ENCODE results near the gene UNC45B. TPM values are rescaled to one million over a fixed set of nuclear protein-coding genes. Genes with fewer than 3 reads are reported as not detected.

Gene UNC45B
- total RNA-seq, 4 donors from 2014 or later, result 0.06 TPM; not detected in 3

- ATAC-seq (ENCODE audit: low FRiP score), result no peak
- DNase-seq (ENCODE audit: low spot score), result no peak
These were observed 17.7 kb upstream of the UNC45B start for GRCh38 chr17:35129973-35130351.

GRCh38 chr17:35130392-35130791, 17.2 kb upstream of the UNC45B start:
- TF ChIP-seq, protein P1, sequence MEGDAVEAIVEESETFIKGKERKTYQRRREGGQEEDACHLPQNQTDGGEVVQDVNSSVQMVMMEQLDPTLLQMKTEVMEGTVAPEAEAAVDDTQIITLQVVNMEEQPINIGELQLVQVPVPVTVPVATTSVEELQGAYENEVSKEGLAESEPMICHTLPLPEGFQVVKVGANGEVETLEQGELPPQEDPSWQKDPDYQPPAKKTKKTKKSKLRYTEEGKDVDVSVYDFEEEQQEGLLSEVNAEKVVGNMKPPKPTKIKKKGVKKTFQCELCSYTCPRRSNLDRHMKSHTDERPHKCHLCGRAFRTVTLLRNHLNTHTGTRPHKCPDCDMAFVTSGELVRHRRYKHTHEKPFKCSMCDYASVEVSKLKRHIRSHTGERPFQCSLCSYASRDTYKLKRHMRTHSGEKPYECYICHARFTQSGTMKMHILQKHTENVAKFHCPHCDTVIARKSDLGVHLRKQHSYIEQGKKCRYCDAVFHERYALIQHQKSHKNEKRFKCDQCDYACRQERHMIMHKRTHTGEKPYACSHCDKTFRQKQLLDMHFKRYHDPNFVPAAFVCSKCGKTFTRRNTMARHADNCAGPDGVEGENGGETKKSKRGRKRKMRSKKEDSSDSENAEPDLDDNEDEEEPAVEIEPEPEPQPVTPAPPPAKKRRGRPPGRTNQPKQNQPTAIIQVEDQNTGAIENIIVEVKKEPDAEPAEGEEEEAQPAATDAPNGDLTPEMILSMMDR (IDR thresholded peaks at IDR 0.05), result no peak

More at GRCh38 chr17:35129973-35130351, 17.7 kb upstream of the UNC45B start:
- TF ChIP-seq, protein P1 (IDR thresholded peaks at IDR 0.05), result no peak

GRCh38 chr17:35132099-35132498, 15.5 kb upstream of the UNC45B start:
- DNase-seq (ENCODE audit: low spot score) (no peak), ATAC-seq (ENCODE audit: low FRiP score) (no peak)
- TF ChIP-seq, protein P1 (IDR thresholded peaks at IDR 0.05), result no peak

More at GRCh38 chr17:35130392-35130791, 17.2 kb upstream of the UNC45B start:
- DNase-seq (ENCODE audit: low spot score) (no peak), ATAC-seq (ENCODE audit: low FRiP score) (no peak)

GRCh38 chr17:35132816-35133550, 14.6 kb upstream of the UNC45B start:
- TF ChIP-seq, protein P1 (IDR thresholded peaks at IDR 0.05), result no peak
- DNase-seq (ENCODE audit: low spot score) (no peak), ATAC-seq (ENCODE audit: low FRiP score) (no peak)

DNA sequence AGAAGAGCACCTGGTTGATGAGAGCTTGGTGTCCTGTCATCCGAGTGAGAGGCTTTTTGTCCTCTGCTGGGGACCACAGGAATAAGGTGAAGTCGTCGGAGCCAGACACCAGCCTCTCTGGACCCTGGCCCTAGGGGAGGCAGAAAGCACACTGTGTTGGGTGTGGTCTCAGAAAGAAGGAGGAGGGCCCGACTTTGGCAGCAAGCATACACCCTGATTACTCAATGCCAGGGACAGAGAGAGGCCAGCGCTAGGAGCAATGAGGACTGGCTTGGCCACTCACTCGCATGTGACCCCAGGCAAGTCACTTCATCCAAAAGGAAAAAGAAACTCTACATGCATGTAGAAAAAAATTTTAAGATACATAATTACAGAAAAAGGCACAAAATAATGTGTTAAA, 12.3 kb upstream of the UNC45B start:
- DNase-seq (ENCODE audit: low spot score) (no peak), ATAC-seq (ENCODE audit: low FRiP score) (no peak)
- TF ChIP-seq, protein P1 (IDR thresholded peaks at IDR 0.05), result no peak

GRCh38 chr17:35138218-35138617, 9.4 kb upstream of the UNC45B start:
- TF ChIP-seq, protein P1 (IDR thresholded peaks at IDR 0.05), result no peak

More at GRCh38 chr17:35138218-35138617, 9.4 kb upstream of the UNC45B start:
- DNase-seq (ENCODE audit: low spot score), result no peak
- no peak for ATAC-seq (ENCODE audit: low FRiP score)
